ENCODE data around the gene NTN1.

DNA sequence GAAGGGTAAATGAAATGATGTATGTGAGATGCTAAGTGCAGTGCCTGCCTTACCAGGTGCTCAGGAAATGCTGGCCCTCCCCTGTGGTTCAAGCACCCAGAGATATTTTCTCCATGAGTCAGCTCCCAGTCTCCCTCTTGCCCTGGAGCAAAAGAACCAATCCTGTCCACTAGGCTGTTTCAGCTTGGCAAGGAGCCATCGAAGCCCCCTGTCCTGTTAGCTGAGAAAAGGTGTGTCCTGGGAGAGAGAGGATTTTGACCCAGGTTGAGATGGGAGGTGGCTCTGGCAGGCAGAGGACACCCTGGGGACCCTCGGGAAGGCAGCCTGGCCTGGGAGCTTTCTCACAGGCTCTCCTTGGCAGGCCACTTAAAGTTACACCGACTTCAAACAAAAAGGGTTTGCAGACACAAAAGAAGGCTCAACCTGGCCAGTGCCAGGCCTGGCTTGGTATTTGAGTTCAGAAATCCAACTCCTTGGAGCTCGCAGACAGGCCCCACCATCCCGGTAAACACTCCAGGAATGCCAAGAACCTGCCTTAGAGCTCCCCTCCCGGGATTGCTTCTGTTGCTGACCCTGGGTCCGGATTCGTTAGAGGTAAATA, 29.6 kb downstream of the NTN1 start:
- TF ChIP-seq EZH2 (IDR thresholded peaks at IDR 0.05; ENCODE audit: insufficient read depth, poor library complexity, severe bottlenecking) (no peak), EZH2phosphoT487 (IDR thresholded peaks at IDR 0.05; ENCODE audit: insufficient read depth, low read depth) (no peak)
